Effector memory CD4-positive, alpha-beta T cell (primary cell): ENCODE measurements around the gene PDK1.

ENCODE experiments used
- DNase-seq, 3 donors: peaks; one replicate each; pipeline ENCODE4 v3.0.0-alpha.2; 2020
- H3K27ac ChIP-seq: 2 replicates; pipeline ENCODE4 v1.7.0; 2013; ENCODE audit warnings: mild to moderate bottlenecking, low read length, moderate library complexity; ENCODE audit not compliant: insufficient read depth, poor library complexity, severe bottlenecking
- H3K27me3 ChIP-seq: replicated peaks from 2 replicates; pipeline ENCODE4 v1.7.0; 2013; ENCODE audit warnings: mild to moderate bottlenecking, low read length; ENCODE audit not compliant: insufficient read depth, control insufficient read depth, poor library complexity, severe bottlenecking
- H3K36me3 ChIP-seq: 2 replicates; pipeline ENCODE4 v1.7.0; 2013; ENCODE audit warnings: mild to moderate bottlenecking, low read length, moderate library complexity; ENCODE audit not compliant: control insufficient read depth, insufficient read depth
- H3K4me1 ChIP-seq: 2 replicates; pipeline ENCODE4 v1.7.0; 2013; ENCODE audit warnings: low read length, mild to moderate bottlenecking; ENCODE audit not compliant: control insufficient read depth, insufficient read depth, poor library complexity, severe bottlenecking
- H3K4me3 ChIP-seq: 2 replicates; pipeline ENCODE4 v1.7.0; 2013; ENCODE audit warnings: low read length, low read depth, mild to moderate bottlenecking; ENCODE audit not compliant: insufficient read depth, poor library complexity, severe bottlenecking
- H3K9me3 ChIP-seq: 2 replicates; pipeline ENCODE4 v1.7.0; 2013; ENCODE audit warnings: mild to moderate bottlenecking, low read length, moderate library complexity; ENCODE audit not compliant: control insufficient read depth

PDK1 gene

GRCh38 chr2:172550419-172550818 is 5.5 kb upstream of the PDK1 start:
- peaks cover 5% of the 10 kb centered on the region for H3K4me1 ChIP-seq
- H3K36me3 ChIP-seq, result no peaks in the 10 kb centered on the region
- H3K27me3 ChIP-seq, result no peaks in the 10 kb centered on the region
- H3K4me3 ChIP-seq, result no peak overlapping the region
- H3K27ac ChIP-seq, result no peak overlapping the region
- no peak for DNase-seq
- H3K9me3 ChIP-seq, result no peaks in the 10 kb centered on the region

DNA sequence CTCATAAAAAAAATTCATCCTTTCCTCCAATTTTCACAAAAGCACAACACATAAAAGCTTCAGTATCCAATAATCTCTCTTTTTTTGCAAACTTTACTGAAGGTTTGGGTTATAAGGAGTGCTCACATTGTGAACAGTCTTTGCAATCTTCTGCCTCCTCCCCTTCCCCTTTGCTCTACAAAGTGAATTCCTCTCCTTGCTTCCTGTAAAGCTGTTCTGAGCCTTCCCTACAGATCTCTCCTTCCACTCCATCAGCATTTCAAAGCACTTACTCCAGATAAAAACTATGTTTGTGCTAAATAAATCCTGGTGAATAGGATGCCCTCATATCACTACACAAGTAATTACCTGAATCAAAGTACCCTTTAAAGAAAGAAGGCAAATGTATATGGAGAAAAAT is 4.6 kb upstream of the PDK1 start:
- no peak for DNase-seq
- Histone ChIP-seq H3K27ac (no peak overlapping the region), H3K36me3 (no peaks in the 10 kb centered on the region), H3K9me3 (no peaks in the 10 kb centered on the region), H3K4me1 (peaks cover 5% of the 10 kb centered on the region), H3K4me3 (no peak overlapping the region), H3K27me3 (no peaks in the 10 kb centered on the region)

GRCh38 chr2:172552547-172553291 is 3.2 kb upstream of the PDK1 start:
- H3K4me3 ChIP-seq, result no peak overlapping the region
- H3K36me3 ChIP-seq, result no peaks in the 10 kb centered on the region
- H3K27ac ChIP-seq, result no peak overlapping the region
- no peaks in the 10 kb centered on the region for H3K27me3 ChIP-seq
- peaks cover 16% of the 10 kb centered on the region for H3K4me1 ChIP-seq
- no peaks in the 10 kb centered on the region for H3K9me3 ChIP-seq
- DNase-seq, result no peak

GRCh38 chr2:172554352-172555271 is 1.3 kb upstream of the PDK1 start:
- peak overlapping the region; percentile 97 for H3K4me3 ChIP-seq
- no peak for DNase-seq
- no peaks in the 10 kb centered on the region for H3K27me3 ChIP-seq
- no peaks in the 10 kb centered on the region for H3K36me3 ChIP-seq
- H3K9me3 ChIP-seq, result no peaks in the 10 kb centered on the region
- peaks cover 16% of the 10 kb centered on the region for H3K4me1 ChIP-seq
- no peak overlapping the region for H3K27ac ChIP-seq

GRCh38 chr2:172555272-172555521 is 693 bp upstream of the PDK1 start:
- Histone ChIP-seq H3K27me3 (no peaks in the 10 kb centered on the region), H3K9me3 (no peaks in the 10 kb centered on the region), H3K27ac (peak overlapping the region; percentile 73), H3K36me3 (no peaks in the 10 kb centered on the region), H3K4me1 (peaks cover 15% of the 10 kb centered on the region), H3K4me3 (peak overlapping the region; percentile 97)
- DNase-seq, result no peak

- Histone ChIP-seq H3K27ac (peak overlapping the region; percentile 79), H3K36me3 (no peaks in the 10 kb centered on the region), H3K27me3 (no peaks in the 10 kb centered on the region), H3K4me3 (peak overlapping the region; percentile 97), H3K9me3 (no peaks in the 10 kb centered on the region), H3K4me1 (peaks cover 11% of the 10 kb centered on the region)
- DNase-seq, result peak; percentile 42 to 54 (median 50)
Observed at GRCh38 chr2:172556284-172557033, 569 bp downstream of the PDK1 start.

DNA sequence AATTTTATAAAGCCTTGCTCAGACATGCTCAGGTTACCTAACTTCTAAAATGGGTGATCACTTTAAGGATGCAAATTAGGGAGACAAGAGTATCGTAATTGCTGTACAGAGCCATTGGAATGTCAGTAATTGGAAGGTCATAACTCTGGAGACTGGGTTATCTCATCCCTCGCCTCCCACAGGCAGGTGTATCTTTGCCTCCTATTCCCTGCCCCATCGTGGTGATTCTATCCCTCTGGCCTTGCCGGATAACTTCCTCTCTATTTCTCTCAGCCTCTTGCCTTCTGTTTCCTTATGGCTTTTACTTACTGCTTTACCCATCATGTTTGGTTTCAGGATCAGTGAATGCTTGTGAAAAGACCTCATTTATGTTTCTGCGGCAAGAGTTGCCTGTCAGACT is 2.5 kb downstream of the PDK1 start:
- no peaks in the 10 kb centered on the region for H3K9me3 ChIP-seq
- no peak for DNase-seq
- no peak overlapping the region for H3K4me3 ChIP-seq
- H3K27ac ChIP-seq, result no peak overlapping the region
- H3K4me1 ChIP-seq, result peaks cover 11% of the 10 kb centered on the region
- H3K36me3 ChIP-seq, result no peaks in the 10 kb centered on the region
- no peaks in the 10 kb centered on the region for H3K27me3 ChIP-seq

GRCh38 chr2:172560721-172561120 is 4.8 kb downstream of the PDK1 start:
- no peak for DNase-seq
- Histone ChIP-seq H3K4me3 (no peak overlapping the region), H3K9me3 (no peaks in the 10 kb centered on the region), H3K27me3 (no peaks in the 10 kb centered on the region), H3K4me1 (peaks cover 11% of the 10 kb centered on the region), H3K36me3 (no peaks in the 10 kb centered on the region), H3K27ac (no peak overlapping the region)

GRCh38 chr2:172561270-172561669 is 5.4 kb downstream of the PDK1 start:
- Histone ChIP-seq H3K27me3 (no peaks in the 10 kb centered on the region), H3K9me3 (no peaks in the 10 kb centered on the region), H3K4me1 (peaks cover 11% of the 10 kb centered on the region), H3K36me3 (peaks cover 5% of the 10 kb centered on the region), H3K4me3 (no peak overlapping the region), H3K27ac (no peak overlapping the region)
- no peak for DNase-seq

- Histone ChIP-seq H3K4me1 (peaks cover under 1% of the 10 kb centered on the region), H3K9me3 (no peaks in the 10 kb centered on the region), H3K27ac (no peak overlapping the region), H3K4me3 (no peak overlapping the region), H3K36me3 (peaks cover 7% of the 10 kb centered on the region), H3K27me3 (no peaks in the 10 kb centered on the region)
- DNase-seq, result no peak
Observed at GRCh38 chr2:172562298-172562697, 6.4 kb downstream of the PDK1 start.
